ENCODE results near the gene SNAP29.
"Not testable (repeated sequence)": the region's sequence is repeated elsewhere in the genome, so short reads cannot be mapped to it uniquely, and the experiment has no call there.

The SNAP29 gene

DNA sequence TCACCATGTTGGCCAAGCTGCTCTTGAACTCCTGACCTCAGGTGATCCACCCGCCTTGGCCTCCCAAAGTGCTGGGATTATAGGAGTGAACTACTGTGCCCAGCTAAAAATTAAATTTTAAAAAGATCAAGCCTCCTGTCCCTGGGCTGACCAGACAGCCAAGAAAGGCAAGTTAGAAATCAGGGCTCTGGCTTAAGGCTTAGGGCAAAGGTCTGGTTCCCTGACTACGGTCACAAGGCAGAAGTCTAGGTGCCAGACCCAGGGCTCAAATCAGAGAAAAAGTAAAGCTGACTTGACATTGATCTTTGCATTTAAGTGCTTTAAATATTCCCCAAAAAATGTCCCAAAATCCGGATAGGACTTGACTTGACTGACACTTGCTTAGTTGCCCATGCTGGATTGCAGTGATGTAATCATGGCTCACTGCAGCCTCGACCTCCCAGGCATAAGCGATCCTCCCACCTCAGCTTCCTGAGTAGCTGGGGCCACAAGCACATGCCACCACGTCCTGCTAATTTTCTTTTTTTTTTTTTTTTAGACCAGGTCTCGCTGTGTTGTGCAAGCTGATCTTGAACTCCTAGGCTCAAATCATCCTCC lies 41.1 kb downstream of the SNAP29 start:
- H3K4me3 ChIP-seq (ENCODE audit: low read depth, low read length), result no peak overlapping the region

DNA sequence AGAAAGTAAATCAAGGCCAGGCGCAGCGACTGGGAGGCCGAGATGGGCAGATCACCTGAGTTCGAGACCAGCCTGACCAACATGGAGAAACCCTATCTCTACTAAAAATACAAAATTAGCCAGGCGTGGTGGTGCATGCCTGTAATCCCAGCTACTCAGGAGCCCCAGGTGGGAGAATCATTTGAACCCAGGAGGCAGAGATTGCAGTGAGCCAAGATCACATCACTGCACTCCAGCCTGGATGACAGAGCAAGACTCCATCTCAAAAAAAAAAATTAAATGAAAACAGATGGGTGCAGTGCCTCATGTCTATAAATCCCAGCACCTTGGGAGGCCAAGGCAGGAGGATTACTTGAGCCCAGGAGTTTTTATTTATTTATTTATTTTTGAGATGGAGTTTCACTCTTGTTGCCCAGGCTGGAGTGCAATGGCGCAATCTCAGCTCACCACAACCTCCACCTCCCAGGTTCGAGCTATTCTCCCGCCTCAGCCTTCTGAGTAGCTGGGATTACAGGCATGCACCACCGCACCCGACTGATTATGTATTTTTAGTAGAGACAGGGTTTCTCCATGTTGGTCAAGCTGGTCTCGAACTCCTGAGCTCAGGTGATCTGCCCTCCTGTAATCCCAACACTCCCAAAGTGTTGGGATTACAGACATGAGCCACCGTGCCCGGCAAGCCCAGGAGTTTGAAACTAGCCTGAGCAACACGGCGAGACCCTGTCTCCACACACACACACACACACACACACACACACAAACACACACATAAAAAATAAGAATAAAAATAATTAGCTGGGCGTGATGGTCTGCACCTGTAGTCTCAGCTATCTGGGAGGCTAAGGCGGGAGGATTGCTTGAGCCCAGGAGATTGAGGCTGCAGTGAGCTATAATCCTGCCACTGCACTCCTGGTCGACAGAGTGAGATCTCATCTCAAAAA lies 42.6 kb downstream of the SNAP29 start:
- not testable (repeated sequence) for H3K4me3 ChIP-seq (ENCODE audit: low read depth, low read length)

DNA sequence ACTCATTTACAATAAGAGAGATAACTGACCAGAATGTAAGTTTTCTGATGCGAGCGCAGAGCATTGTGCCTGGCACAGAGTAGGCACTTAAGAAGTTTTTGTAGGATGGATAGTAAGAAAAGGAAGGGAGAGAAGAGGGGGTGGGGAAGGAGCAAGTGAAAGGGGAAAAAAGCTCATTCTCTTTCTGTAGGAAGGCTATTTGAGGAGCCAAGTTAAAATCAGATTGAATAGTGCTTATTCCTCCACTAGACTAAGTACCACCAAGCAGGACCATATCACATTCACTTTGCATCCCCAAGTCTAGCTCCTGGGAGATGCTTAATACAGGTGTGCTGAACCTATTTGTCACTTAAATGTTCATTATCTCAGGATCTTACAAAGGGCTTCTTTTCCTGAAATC lies 44.3 kb downstream of the SNAP29 start:
- H3K4me3 ChIP-seq (ENCODE audit: low read depth, low read length), result no peak overlapping the region

DNA sequence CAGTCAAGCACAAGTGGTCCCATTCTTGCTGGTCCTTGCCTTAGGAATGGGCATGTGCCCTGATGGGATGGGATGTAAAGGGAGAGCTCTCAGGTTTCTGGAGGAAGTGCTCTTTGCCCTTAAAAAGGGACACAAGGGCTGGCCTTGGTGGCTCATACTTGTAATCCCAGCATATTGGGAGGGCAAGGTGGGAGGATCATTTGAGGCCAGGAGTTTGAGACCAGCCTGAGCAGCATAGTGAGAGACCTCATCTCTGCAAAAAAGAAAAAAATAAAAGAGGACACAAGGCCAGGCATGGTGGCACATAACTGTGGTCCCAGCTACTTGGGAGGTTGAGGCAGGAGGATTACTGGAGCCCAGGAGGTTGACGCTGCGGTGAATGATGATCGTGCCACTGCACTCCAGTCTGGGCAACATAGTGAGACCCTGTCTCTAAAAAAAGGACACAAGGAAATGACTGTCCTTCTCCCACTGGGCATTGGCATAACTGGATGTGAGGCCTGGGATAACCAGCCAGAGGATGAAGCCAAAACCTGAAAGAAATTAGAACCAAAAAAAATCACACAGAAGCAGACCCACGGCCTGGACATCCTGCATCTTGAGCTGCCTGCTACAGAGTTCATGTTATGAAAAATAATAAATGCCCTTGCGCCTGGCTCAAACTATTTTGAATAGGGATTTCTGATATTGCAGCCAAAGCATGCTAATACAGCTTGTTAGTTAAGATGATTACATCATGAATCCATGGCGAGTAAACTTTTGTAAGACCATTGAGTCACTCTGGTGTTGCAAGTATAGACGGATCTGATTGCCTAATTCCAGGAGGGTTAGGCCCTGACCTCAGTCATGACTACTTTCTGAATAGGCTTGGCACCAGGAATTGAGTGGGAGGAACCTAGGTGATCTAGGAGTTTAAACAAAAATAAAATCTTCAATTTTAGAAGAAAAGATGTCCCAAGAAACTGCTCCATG lies 45.5 kb downstream of the SNAP29 start:
- no peak overlapping the region for H3K4me3 ChIP-seq (ENCODE audit: low read depth, low read length)

DNA sequence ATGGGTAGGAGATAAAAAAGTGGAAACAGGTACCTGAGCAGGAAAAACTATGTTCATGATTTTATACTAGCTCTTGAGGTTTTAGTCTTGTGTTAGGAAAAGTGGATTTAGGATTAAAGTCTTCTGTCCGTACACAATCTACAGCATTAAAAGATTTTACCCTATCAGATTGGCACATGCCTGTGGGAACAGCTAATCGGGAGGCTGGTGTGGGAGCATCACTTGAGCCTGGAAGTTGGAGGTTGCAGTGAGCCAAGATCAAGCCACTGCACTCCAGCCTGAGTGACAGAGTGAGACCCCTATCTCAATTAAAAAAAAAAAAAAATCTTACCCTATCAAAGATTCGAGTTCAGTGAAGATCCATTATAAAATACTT lies 46.2 kb downstream of the SNAP29 start:
- H3K4me3 ChIP-seq (ENCODE audit: low read depth, low read length), result no peak overlapping the region

DNA sequence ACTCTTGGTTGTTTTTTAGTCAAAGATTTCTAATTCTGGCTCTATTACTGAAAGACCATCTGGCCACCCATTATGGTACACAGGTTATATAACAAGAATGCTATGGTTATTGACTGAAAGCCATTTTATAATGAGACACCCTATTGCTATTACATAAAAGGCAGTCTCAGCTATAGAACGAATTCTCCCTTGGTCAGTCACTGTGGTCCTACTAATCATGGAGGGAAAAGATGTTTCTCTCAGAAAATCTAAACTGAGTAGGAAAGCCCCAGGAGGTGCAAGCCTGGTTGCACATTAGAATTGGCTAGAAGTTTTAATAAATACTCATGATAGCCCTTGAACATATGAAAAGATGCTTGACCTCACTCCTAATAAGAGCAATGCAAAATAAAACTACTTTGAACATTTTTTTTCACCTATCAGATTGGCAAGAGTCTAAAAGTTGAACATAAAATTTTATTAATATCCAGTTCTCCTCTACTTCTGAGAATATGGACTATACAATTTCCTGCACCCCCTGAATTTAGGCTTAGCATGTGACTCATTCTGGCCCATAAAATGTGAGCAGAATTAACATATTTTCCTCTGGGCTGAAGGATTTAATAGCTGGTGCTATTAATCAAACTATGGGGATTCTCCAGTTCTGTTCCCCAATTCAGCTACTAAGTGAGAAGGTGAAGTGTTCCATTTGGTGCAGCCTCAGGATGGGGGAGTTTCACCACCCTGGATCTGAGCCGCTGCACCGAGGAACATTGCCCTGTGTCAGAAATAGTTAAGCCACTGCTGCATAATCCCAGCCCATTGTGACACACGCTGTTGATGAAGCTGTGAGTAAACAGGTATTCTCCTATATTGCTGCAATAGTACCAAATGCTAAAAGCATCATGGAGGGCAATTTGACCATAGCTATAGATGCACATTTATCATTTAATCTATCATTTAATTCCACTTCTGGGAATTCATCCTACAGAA lies 46.9 kb downstream of the SNAP29 start:
- no peak overlapping the region for H3K4me3 ChIP-seq (ENCODE audit: low read depth, low read length)

DNA sequence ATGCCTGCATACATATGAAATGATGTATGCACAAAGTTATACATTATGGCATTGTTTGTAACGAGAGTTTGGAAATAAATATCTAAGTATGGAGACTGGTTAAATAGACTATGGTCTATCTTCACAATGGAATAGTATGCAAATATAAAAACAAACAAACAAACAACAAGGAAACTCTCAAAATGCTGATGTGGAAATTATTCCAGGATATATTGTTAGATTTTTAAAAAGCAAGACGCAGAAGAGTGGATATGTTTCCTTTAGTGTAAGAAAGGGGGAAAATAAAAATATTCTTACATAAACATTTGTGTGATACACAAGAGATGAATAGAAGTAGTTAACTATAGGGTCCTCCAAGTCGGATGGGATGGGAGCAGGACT lies 47.6 kb downstream of the SNAP29 start:
- no peak overlapping the region for H3K4me3 ChIP-seq (ENCODE audit: low read depth, low read length)

DNA sequence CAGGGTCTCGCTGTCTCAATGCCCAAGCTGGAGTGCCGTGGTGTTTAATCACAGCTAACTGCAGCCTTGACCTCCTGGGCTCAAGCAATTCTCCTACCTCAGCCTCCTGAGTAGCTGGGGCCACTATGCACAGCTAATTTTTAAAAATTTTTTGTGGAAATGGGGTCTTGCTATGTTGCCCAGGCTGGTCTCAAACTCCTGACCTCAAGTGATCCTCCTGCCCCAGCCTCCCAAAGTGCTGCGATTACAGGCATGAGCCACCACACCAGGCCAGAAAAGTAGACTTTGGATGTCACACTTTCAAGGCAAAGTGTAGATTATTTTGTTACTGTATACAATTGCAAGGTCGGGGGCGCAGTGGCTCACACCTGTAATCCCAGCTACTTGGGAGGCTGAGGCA lies 49.9 kb downstream of the SNAP29 start:
- not testable (repeated sequence) for H3K4me3 ChIP-seq (ENCODE audit: low read depth, low read length)

DNA sequence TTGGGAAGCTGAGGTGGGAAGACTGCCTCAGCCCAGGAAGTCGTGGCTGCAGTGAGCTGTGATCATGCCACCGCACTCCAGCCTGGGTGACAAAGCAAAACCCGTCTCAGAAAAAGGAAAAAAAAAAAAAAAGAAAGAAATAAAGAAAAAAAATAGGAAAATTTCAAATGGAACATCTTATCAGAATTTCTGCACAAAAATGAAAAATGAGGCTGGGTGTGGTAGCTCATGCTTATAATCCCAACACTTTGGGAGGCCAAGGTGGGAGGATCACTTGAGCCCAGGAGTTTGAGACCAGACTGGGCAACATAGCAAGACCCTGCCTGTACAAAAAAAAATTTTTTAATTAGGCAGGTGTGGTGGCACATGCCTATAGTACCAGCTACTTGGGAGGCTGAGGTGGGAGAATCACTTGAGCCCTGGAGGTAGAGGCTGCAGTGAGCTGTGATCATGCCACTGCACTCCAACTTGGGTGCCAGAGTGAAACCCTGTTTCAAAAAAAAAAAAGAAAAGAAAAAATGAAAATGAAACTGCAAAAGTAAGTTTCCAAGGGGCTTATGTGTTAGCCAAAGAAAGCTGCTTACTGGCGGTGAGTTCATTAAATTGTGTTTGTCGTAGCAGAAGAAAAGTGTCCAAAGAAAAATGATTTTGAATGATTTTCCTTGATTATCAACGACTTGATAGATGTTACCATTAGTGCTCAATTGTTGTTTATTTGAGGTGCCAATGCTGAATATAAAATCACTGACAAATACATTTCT lies 50.9 kb downstream of the SNAP29 start:
- no peak overlapping the region for H3K4me3 ChIP-seq (ENCODE audit: low read depth, low read length)

DNA sequence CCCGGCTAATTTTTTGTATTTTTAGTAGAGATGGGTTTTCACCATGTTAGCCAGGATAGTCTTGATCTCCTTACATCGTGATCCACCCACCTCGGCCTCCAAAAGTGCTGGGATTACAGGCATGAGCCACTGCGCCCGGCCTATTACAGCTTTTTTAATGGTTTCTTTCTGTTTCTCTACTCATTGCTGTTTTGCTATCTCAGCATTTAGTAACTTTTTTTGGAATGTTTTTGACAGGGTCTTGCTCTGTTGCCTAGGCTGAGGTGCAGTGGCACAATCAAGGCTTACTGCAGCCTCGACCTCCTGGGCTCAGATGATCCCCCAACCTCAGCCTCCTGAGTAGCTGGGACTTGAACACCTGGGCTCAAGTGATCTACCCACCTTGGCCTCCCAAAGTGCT lies 53.7 kb downstream of the SNAP29 start:
- H3K4me3 ChIP-seq (ENCODE audit: low read depth, low read length), result no peak overlapping the region

DNA sequence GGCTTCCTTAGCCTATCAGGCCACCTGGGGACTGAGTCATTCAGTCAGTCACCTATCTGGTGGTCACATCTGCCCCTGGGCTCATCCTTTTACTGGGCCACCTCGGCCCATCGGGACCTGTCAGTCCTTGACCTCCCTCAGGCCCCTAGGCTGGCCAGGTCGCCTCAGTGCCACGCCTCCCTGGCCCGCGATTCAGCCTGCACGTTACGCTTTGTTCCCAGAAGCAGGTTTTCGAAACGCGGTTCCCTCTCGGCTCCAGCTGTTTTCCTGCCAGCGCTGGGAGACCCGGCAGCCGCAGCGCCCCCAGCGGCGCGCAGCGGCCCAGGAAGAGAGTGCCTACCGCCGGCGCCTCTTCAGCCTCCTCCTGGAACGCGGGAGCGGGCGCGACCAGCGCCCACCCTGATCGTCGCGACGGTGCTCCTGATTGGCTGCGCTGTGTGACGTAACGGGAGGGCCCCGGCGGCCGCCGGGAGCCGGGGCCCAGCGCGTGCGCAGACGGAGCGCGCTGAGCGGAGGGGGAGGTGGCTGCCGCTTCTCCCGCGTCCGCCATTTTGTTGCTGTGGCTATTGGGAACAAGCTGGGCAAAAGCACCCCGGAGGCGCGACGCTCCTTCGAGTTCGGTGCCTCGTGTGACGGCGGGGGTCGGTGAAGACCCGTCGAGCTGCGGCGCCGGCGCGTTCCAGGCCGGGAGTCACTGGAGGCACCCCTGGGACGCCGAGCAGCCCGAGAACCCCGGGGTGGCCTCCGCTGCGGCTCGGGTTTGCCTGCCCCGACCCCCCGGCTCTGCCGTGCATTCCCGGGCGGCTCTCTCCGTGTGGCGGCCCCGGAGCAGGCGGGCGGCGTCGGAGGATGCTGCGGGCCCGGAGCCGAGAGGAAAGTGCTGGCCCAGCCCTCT lies 58.4 kb downstream of the SNAP29 start, which contains the start of gene CRKL:
CRKL (plus strand) TSS at position 492 of the 895 bp plus-strand sequence. CDS start 528 bp downstream, outside the sequence.
- H3K4me3 ChIP-seq (ENCODE audit: low read depth, low read length), result peak within 1 kb of the TSS; percentile 95

DNA sequence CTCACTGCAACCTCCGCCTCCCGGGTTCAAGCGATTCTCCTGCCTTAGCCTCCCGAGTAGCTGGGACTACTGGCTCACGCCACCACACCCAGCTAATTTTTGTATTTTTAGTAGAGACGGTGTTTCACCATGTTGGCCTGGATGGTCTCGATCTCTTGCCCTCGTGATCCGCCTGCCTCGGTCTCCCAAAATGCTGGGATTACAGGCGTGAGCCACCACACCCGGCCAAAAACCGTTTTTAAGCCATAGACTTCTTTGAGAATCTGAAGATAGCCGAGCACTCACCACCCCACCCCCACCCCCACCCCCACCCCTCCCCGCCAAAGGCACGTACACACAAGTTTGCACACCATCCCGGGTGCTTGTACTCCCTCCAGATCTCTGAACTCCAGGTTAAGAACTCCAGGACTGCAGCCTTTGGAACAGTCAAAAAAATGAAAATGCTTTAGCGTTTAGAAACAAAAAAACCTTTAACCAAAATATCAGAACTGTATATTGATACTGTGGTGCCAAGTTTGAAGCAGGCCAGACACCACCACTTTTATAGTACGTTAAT lies 59.9 kb downstream of the SNAP29 start:
- H3K4me3 ChIP-seq (ENCODE audit: low read depth, low read length), result peak overlapping the region; percentile 95

DNA sequence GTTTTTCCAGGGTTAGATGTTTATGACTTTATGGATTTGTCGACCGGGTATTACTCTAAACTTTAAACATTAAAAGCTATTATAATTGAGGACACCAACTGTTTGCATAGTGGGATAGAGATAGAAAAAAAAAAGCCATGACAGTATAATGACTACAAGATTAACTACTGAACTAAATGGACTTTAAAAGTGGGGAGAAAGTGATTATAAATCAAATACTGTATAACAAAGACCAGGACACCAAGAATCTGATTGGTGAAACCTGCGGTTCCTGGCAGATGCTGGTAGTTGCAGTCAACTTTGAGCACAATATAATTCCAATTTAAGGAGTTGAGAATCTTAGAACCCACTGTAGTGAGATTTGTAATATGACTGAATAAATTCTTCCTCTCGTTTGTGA lies 60.9 kb downstream of the SNAP29 start:
- peak overlapping the region; percentile 95 for H3K4me3 ChIP-seq (ENCODE audit: low read depth, low read length)

DNA sequence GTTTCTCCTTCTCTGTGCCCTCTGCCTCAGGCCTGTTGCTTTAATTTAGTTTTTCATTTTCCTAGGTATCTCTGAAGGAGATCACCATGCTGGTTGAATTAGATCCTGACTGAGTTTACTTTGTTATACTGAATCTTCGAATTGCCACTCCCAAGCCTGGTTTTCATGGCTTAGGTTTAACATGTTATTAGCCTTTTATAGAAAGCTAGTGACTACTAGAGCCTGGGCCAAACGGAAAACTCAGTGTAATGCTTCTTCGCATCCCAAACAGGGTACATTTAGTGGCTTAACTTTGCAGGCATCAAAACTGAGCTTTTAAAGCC lies 62.0 kb downstream of the SNAP29 start:
- H3K4me3 ChIP-seq (ENCODE audit: low read depth, low read length), result no peak overlapping the region

DNA sequence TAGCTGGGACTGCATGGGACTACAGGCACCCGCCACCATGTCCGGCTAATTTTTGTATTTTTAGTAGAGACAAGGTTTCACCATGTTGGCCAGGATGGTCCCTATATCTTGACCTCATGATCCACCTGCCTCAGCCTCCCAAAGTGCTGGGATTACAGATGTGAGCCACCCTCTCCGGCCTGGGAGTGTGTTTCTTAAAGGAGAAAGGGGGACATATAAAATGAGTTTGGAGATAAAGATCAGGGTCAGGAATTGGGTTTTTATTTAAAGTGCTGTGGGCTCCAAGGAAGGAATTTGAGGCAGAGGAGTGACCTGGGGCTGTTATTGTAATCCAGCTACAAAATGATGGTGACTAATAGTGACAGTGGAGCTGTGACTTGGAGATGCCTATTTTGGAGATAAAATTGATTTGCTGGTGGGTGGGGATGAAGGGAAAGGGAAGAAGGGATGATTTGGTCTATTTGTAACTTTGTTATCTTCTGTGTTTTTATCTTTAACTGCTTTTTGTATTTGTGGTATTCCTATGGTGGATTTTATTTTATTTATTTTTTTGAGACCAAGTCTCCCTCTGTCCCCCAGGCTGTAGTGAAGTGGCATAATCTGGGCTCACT lies 63.4 kb downstream of the SNAP29 start:
- H3K4me3 ChIP-seq (ENCODE audit: low read depth, low read length), result no peak overlapping the region

DNA sequence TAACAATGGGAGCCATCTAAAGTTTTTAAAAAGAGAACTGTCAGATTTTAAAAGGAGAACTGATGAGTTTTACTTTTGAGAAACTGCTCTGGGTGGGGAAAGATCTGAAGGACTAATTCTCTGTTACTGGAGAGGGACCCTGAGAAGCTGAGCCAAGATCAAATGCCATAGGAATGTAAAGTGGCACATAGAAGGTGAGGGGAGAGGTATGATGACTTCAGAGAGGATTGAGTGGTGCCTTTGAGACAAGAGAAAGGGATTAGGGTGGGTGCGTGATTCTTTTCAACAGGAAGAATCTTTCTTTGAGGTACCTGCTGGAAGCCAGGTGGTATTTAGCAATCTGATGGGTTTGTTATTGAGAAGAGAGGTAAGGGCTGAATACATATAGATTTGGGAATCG lies 67.4 kb downstream of the SNAP29 start:
- no peak overlapping the region for H3K4me3 ChIP-seq (ENCODE audit: low read depth, low read length)

DNA sequence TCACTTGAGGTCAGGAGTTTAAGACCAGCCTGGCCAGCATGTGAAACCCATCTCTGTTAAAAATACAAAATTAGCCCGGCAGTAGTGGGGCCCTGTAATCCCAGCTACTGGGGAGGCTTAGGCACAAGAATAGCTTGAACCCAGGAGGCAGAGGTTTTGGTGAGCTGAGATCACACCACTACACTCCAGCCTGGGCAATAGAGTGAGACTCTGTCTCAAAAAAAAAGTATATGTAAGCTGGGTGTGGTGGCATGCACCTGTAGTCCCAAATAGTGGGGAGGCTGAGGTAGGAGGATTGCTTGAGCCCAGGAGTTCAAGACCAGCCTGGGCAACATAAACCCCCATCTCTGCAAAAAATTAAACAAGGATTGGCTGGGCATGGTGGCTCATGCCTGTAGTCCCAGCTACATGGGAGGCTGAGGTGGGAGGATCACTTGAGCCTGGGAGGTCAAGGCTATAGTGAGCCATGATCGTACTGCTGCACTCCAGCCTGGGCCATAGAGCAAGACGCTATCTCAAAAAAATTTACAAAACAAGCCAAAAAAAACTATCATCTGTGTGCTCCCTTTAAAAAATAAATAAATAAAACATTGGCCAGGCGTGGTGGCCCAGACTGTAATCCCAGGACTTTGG lies 69.2 kb downstream of the SNAP29 start:
- H3K4me3 ChIP-seq (ENCODE audit: low read depth, low read length), result no peak overlapping the region

Measured in iPS-11a (cell line).